HPDE6-E6E7 (cell line): Measurements from ENCODE around the gene PREX1.

Source experiments
- DNase-seq: peaks from one replicate; pipeline ENCODE4 v3.0.0; 2011; ENCODE audit warnings: missing footprints; ENCODE audit errors: extremely low spot score

The PREX1 gene

DNA sequence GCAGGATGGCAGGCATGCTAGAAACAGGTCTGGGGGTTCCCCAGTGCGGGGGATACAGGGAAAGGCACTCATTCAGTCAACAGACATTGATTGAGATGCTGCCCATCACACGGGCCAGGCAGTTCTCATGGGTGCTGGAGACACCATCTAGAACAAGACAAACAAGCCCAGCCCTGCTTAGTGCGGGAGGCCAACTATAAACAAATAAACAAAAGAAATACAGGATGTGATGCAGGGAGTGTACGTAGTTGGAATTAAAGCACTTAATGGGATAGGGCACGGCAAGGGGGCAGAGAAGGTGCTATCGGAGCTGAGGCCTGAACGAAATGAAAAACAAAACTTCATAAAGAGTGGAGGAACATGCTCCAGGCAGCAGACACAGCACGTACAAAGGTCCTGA is 169.3 kb downstream of the PREX1 start:
- no peak for DNase-seq

DNA sequence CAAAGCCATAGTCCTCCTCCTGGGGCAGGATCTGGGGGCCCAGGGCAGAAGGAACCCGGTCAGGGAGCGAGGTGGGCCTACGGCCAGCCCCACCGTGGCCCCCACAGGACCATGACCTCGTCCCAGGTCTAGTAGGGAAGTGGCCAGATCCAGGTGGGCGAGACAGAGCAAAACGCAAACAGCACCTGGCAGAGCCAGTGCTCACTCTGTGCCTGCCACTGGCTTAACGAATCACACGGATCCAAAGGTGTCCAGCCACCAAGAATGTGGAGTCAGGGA is 169.7 kb downstream of the PREX1 start:
- no peak for DNase-seq

DNA sequence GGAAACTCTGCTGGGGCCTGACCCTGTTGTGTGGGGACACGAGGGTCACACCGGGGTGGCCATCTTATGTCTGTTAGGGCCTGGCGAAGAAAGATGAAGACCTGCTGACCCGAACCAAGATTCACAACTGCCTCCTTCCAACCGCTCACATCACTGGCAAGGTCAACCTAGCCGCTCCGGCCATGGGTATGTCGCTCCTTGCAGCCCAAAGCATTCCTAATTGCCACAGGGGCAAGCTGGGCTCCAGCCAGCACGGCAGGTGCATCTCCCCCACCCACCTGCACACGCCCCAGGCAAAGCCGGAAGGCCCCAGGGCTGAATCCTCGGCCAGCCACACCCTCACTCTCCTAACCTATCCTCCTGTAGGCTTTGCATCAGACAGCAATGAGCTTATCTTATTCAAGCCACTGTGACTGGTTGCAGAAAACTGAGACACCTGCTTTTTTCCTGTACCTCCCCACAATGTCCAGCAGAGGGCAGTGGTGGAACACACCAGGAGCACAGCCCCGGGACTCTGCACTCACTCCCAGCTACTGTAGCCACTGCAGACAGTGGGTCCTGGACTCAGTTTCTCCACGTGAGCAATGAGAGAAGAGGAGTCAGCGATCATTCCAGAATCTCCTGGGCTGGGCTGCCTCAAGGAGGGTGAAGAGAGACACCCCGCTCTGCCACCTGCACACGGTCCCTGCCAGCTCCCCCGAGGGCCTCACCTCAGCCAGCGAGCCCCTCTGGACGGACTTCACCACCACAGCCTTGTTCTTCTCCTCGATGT is 170.2 kb downstream of the PREX1 start:
- DNase-seq = peak; percentile 95

DNA sequence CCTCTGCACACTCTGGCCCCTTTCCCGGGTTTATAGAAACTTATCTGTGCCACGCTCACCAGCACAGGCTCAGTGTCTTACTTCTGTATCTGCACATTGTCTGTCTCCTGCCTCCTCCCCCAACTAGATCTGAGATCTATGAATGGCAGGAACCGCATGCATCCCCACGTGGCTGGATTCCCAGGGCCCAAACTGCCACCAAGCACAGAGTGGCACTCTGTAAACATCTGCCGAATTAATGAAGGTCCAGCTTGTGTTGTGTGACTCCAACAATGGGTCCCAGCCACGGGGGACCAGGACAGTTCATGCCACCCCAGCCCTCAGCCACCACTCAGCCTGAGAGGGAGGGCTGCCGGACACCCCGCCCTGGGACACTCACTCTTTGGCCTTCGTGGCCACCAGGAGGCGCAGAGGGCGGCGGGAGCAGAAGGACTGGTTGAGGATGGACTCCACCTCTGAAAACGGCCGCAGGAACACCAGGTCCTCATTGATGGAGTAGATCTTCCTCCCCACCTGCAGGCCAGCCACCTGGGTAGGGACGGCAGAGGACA is 171.1 kb downstream of the PREX1 start:
- peak; percentile 65 for DNase-seq

DNA sequence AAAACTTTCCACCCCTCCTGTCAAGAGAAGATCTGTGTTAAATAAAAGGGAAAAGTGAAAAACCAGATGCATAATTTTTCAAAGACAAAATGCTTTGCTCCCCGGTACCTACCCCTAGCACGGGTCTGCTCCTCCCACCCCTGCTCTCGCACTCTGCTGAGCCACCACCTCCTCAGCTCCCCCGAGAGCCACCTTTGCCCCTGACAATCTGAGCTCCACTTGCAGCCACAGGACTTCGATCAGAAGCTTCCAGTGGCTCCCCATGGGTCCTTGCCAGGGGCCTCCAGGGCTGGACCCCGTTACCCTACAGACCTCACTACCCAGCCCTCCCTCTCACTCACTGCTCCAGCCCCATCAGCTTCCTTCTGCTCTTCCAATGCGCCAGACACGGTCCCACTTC is 171.7 kb downstream of the PREX1 start:
- no peak for DNase-seq

DNA sequence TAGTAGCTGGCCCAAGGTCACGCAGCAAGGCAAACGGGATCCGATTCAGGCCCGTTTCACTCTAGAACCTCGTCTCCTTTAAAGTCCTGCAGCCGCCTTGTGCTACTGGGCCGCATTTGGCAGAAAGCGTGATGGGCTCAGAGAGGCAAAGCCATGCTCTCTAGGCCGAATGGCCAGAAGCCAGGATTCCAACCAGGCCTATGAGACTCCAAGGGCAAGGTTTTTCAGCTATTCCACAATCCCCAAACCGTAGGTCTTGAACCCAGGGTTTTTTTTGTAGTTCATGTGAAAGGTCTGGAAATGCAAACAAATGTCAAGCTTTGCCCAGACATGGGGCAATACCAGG is 174.1 kb downstream of the PREX1 start:
- DNase-seq = no peak

DNA sequence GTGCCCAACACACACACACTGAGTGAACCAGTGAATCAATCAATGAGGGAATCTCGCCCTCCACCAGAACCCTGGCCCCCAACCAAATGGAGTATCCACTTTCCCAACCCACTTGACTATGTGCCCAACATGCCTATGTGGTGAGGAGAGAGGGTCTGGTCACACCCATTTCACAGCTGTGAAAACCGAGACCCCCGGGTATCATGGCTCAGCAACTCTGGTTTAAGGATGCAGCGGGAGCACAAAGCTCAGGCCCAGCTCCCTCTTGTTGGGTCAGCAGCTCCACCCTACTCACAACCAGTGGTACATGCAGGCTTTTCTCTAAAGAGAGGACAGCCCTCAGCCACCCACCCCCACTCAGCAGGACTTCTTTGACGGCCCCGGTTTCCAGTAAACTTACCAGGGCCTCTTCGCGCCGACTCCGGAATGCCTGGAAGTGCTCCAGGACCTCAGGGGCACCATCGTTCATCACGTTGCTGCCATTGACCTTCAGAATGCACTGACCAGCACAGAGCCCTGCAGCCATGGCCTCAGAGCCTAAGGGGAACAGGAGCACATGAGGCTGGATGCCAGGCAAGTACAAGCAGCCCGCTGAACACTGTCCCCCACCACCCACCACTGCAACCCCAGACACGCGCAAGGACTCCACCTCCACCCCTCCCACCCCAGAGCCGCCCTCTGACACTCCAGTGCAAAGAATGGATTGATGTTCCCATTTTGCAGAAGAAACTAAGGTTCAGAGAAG is 174.7 kb downstream of the PREX1 start:
- DNase-seq = no peak

DNA sequence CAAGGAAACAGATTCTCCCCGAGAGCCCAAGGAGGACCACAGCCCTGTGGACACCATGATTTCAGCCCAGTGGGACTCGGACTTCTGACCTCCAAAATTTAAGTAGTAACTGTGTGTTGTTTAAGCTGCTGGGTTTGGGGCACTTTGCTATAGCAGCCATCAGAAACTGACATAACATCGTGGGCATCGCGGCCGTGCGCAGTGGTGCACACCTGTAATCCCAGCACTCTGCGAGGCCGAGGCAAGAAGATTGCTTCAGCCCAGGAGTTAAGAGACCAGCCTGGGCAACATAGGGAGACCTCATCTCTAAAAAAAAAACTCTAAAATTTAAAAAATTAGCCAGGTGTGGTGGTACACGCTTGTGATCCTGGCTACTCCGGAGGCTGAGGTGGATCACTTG is 175.8 kb downstream of the PREX1 start:
- DNase-seq = no peak

DNA sequence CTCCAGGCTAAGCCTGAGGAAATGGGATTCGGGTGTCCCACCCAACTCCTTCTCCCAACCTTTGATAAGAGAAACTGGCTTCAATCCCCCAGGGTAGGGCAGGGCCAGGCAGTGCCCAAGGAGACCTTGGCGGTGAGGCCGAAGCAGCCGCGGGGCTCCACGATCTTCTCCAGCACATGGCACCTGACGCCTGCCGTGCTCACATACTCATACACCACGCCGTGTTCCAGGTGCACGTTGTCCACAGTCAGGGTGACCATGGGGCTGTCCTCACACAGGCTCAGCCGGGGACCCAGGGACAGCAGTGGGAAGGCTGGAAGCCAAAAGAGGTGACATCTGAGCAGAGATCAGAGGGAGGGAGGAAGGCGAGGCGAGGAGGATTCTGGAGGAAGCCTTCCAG is 176.5 kb downstream of the PREX1 start:
- no peak for DNase-seq

DNA sequence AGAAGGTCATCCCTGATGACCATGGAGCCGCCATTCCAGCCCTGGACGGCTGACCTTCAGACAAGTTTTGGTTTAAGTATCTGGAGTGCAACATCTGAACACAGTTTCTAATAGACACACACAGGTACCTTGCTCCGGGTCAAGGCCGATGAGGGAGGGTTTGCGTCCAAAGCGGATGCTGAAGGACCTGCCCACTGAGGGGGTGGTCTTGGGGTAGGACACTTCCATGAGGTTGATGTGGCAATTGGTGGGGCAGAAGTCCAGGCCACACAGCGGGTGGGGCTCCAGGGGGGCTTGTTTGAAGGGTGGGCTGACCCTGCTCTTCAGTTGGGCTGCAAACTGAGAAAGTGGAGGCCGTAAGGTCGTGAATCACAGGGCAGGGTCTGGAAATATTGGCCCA is 177.9 kb downstream of the PREX1 start:
- DNase-seq = no peak

DNA sequence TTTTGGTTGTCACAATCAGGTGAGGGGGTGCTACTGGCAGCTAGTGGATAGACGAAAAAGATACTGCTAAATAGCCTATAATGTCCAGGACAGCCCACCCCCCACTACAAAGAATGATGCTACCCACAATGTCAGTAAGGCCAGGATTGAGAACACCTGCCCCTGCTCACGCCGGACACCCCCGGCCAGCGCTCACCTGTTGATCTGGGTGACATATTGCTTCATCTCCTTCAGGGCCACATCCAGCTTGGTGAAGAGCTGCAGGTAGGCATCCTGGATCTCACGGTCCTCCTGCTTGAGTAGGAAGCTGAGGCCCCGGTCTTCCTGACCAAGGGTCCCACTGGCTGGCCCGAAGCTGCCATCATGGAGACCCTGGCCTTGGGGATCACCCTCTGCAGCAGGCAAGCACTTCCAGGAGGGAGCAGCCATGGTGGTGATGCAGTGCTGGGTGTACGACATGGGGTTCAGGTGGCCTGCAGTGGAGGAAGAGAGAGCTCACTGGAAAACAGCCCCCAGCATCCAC is 178.6 kb downstream of the PREX1 start:
- no peak for DNase-seq

DNA sequence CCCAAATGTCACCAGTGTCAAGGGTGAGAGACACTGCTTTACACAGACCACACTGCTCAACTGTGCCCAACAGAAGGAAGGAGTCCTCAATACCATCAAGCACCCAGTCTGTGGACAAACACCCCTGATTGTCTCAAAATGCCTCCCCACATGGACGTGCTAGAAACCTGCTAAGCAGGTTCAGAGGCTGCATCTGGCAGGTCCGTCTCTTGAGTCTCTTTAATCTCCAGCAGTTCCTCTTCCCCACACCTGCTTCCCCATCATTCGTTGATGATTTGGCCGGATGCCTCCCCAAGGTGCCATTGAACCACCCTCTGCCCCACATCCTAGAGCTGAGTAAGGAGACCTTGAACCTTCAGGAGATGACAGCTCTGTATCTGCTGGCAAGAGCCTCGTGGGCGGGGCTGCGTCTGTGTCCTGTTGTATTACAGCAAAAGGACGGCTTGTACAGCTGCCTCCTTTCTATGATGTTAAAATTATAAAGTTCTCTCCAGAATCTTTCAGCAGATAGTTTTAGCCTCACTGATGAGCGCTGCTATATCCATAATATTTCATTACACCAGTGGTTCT is 179.2 kb downstream of the PREX1 start:
- DNase-seq = no peak

DNA sequence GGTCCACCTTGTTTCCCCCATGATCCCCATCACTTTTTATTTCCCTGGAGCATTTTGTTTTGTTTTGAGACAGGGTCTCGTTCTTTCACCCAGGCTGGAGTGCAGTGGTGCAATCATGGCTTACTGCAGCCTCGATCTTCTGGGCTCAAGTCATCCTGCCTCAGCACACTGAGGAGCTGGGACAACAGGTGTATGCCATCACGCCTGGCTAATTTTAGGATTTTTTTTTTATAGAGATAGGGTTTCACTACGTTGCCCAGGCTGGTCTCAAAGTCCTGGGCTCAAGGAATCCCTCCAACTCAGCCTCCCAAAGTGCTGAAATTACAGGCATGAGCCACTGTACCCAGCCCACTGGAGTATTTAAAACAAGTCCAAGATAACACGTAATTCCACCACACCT is 179.9 kb downstream of the PREX1 start:
- DNase-seq = no peak

DNA sequence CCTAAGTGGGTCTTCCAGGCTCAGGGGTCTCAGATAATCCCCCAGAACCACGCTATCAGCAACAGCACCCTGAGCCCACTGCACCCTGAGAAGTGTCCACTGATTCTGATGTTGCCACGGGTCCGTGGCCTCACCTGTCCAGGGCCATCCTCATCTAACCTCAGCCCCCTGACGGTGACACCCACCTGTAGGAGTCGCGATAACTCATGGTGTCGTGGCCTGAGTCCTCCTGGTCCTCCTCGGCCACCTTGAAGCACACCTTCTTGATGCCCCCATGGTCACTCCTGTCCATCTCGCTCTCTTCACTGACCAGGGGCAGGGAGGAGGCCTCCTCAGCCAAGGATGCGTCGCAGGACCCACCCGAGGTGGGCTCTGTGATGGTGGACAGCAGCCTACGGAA is 182.1 kb downstream of the PREX1 start:
- no peak for DNase-seq

DNA sequence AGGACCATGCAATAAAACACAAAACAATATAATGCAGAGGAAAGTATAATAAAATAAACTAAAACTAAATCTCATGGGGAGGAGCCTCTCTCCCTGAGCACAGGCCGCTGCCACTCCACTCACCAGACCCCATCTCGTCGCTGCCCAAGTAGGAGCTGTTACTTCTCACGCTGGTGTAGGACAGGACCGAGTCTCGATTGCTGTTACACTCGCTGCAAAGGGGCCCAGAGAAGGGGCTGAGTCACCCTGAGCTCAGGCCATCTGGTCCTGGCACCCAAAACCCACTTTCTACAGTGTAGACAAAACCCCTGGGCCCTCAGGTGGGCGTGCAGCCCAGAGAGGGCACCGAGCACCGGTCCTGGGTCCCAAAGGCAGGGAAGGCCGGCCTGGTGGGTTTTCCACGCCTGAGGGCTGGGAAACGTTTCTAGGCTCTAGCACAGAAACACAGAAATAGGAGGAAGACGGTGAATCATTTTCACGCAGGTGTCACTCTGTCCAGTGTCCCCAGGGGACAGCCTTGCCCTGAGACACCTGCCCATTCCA is 183.4 kb downstream of the PREX1 start:
- DNase-seq = no peak

DNA sequence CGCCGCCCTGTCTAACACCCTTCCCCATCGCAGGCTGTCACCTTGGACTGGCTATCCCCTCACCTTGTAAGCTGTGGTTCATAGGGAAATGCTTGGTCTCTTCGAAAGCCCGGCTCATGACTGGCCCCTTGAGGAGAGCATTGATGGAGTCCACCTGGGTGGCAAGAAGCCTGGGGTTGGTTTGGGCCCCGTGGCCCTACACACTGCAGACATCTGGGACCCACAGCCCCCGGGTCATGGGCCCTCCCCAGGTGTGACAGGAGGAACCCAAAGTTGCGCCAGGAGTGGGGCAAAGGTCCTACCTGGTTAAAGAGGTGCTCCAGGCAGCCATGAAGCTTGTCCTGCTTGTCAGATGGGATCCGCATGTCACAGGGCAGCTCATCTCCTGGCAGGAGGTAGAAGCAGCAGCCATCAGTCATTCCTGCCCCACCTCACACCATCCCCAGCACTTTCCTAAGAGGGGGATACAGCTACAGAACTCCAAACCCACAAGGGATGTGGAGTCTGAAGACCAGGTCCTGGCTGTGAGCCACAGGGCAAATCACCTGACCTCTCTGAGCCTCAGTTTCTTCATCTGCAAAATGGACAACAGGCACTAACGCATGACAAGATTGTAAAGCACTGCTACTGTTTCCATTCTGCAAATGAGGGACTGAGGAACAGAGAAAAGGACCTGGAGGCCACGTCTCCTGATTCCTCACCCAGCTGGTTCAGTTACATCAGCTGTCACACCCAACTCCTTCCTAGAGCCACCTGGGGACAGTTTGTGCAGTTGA is 185.5 kb downstream of the PREX1 start:
- DNase-seq = no peak

DNA sequence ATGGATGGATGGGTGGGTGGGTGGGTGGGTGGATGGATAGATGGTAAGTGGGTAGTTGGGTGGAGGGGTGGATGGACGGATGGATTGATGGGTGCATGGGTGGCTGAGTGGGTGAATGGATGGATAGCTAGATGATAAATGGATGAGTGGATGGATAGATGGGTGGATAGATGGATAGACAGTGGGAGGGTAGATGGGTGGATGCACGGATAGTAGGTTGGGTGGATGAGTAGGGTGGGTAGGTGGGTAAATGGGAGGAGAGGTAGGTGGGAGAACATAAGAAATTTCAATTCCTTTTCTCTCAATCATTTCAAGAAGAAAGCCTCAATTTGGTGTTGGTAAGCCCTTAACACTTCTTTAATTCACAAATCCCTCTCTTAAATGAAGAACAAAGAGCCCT is 186.9 kb downstream of the PREX1 start:
- DNase-seq = no peak

DNA sequence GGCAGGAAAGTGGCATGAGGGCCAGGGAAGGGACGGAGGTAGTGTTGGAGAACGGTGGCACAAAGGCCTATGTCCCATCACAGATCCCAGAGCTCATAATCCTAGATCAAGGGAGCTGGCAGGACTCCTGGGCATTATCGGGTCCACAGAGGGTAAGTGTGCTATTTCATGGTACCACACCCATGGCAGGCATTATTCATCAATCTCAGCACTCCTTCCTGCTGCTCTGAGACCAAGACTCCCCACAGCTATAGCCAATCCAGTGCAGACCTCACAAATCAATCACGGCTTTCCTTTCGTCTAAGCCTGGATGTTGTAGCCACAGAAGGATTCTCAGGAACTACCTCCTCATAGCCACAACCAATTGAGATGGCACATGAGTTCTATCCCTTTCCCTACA is 187.9 kb downstream of the PREX1 start:
- no peak for DNase-seq

DNA sequence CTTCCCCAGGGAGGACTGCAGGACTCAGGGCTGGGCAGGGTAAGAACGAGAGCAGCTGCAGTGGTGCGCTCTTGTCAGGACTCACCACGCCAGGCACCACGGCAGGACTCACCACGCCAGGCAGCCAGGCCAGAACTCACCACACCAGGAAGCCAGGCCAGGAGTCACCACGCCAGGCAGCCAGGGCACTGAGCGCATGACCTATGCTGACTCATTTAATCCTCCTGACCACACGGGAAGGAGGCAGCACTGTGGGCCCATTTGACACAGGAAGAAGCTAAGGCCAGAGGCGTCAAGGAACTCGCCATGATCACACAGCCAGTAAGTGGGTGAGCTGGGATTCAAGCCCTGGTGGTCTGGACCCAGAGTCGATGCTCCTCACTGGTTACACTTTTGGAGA is 189.3 kb downstream of the PREX1 start:
- no peak for DNase-seq

DNA sequence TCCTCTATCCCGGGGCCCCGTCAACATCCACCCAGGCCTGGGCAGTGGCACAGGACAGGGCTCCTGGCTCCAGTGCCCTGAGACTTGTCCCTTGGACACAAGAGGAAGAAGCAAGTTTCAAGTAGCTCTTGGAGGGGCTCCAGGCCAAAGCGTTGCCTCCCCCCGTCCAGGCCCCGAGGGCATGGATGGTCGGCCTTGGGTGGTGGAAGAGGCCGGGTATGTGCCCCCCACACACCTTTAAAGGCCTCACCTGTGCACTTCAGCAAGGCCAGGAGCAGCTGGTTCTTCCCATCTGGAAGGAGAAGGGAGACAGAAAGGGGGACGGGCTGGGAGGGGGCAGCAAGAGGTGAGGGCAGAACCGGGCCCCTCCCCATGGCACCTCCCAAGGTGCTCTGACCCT is 190.3 kb downstream of the PREX1 start:
- no peak for DNase-seq

DNA sequence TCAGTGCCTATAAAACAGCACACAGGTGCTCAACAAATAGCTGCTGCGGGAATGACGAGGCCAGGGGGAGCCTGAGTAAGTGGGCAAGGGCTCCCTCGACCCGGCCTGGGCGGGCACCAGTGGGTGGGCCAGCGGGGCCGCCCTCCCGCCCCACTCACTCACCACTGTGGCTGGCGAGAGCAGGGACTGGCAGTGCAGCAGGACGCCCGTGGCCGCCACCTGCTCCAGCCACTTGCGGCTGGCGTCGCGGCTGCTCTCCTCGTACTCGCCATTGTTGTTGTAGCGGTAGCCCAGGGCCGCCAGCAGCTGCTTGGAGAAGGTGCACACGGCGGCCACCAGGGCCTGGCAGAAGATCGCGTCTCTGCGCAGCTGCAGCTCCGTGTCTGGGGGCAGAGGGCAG is 191.5 kb downstream of the PREX1 start:
- no peak for DNase-seq

DNA sequence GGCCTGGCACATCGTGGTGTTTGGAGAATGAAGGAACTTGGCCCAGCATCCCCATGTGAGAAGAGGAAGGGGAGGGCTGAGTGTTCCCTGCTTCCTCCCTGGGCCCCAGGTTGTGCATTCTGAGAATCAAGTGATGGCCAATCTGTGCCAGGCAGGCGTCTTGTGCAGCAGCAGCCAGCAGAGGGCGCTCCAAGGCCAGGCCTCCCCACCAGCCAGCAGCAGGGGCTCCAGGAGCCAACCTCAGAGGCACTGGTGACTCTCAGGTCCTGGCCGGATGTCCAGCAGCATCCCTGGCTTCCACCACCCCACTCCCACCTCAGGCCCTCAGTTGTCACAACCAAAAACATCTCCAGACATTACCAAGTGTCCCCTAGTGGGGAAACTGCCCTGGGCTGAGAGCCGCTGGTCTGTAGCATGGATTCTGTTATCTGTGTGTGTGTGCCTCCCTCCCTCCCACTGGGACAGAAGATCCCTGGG is 192.0 kb downstream of the PREX1 start:
- DNase-seq = peak; percentile 79
